Measurements from ENCODE around the gene TPM1. TPM values are rescaled to one million over a fixed set of nuclear protein-coding genes. Genes with fewer than 3 reads are reported as not detected.

TPM1 gene
- total RNA-seq (2013; cell fraction: nucleolus; rRNA removed) = 22.9 and 27.2 TPM in 2 replicates
- total RNA-seq (2014; rRNA removed) = 0.96 and 1.7 TPM in 2 replicates
- 2.4 and 2.5 TPM in 2 replicates for total RNA-seq (2014; rRNA removed; fragmentation: Illumina TruSeq; extraction: Trizol)
- 2.2 and 2.3 TPM in 2 replicates for total RNA-seq (2021)
- polyA plus RNA-seq (2011; ENCODE audit: low read depth) = 1.2 TPM
- polyA plus RNA-seq (2011; rRNA removed) = 9.7 and 10.0 TPM in 2 replicates
- polyA plus RNA-seq (2011; cell fraction: cytosol; rRNA removed) = 4.8 and 5.5 TPM in 2 replicates
- 10.0 and 11.6 TPM in 2 replicates for polyA plus RNA-seq (2011; cell fraction: nucleus; rRNA removed)
- 1.6 and 1.7 TPM in 2 replicates for polyA plus RNA-seq (2012)
- polyA plus RNA-seq (2014; fragmentation: Illumina TruSeq; extraction: Trizol) = 2.7 and 3.9 TPM in 2 replicates
- under 1 TPM; 0.43 to 0.88 TPM for polyA plus RNA-seq (2014; fragmentation: Nextera tagmentation; extraction: Ambion mirVana)
- 2.3 and 2.5 TPM in 2 replicates for polyA plus RNA-seq (2014; rRNA removed)
- 1 to 10 TPM; 4.1 to 6.3 TPM for polyA plus RNA-seq (2016; fragmentation: Nextera tagmentation; extraction: Ambion mirVana)
- 6.4 and 7.5 TPM in 2 replicates for polyA minus RNA-seq (2011; rRNA and poly(A)+ RNA removed)
- 2.0 and 5.9 TPM in 2 replicates for polyA minus RNA-seq (2011; cell fraction: cytosol; rRNA and poly(A)+ RNA removed)
- polyA minus RNA-seq (2011; cell fraction: nucleus; rRNA and poly(A)+ RNA removed) = 4.8 and 10.6 TPM in 2 replicates
- percentile 52 among the genes with signal in this experiment for Bru-seq, nascent RNA
- percentile 53 among the genes with signal in this experiment for BruChase-seq, experiment 1, labeled RNA remaining after a 6-hour chase
- BruChase-seq, experiment 2, labeled RNA remaining after a 2-hour chase = percentile 53 among the genes with signal in this experiment
- long read RNA-seq, experiment 1, transcript TPM1-208 (8 exons, 943 nt) = major isoform, 8 of 10 reads
- long read RNA-seq, experiment 1, partial matches to known transcripts = 1 of 10 reads
- long read RNA-seq, experiment 1, other reads (novel, unspliced or antisense) = 1 of 10 reads
- long read RNA-seq, experiment 2, transcript TPM1-208 (8 exons, 943 nt) = major isoform, 7 of 12 reads
- long read RNA-seq, experiment 2, partial matches to known transcripts = 0 of 12 reads
- long read RNA-seq, experiment 2, other reads (novel, unspliced or antisense) = 3 of 12 reads

DNA sequence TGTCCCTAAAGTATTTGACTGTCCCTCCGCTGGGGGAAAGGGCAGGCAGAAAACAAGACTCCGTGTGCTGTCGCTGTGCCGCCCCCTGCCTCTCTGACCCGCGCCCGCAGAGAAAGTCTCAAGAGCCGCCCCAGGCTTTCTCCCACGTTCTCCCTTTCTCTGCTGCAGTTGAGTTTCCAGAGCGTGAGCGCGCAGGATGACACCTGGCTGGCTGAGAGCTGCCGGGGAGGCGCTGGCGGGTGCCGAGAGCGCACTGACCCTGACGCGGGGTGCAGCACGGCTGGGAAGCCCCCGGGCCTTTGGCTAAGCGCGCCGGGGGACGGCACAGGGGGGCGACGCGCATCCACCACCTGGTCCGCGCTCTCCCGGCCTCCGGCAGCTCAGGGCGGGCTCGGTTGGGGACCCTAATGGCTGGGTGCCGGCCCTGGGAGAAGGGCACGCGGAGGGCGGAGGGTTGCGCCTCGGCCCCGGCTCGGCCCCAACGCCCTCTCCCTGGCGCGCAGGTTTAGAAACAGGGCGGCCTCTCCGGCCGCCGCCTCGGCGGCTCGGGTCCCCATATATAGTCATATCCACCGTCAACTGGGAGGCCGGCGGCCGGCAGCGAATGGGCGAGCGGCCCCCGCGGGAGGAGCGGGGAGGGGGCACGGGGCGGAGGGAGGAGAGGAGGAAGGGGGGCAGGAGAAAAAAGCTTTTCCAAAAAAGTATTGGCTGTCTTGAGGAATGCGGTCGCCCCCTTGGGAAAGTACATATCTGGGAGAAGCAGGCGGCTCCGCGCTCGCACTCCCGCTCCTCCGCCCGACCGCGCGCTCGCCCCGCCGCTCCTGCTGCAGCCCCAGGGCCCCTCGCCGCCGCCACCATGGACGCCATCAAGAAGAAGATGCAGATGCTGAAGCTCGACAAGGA is at the start of gene TPM1:
Gene TPM1 (plus strand): TSS at position 774 of the 903 bp plus-strand sequence. CDS start 83 bp downstream, at position 857.
- SMC1A ChIA-PET (ENCODE audit: uncharacterized antibody, unreplicated experiment) = no interaction called here
- no peak within 1 kb of the TSS for H3K9ac ChIP-seq (ENCODE audit: control insufficient read depth, insufficient read depth, low read length)
- no peaks in the 10 kb centered on the region for H3K79me2 ChIP-seq (ENCODE audit: control insufficient read depth, insufficient read depth, low read length)
- no TSS peak for BruUV-seq (replicated peaks)
- intact Hi-C loops (cut with micrococcal nuclease; ENCODE audit: unreplicated experiment) (no loop called here), in situ Hi-C loops (cut with MboI) (no loop called here)
- RAD21 ChIA-PET (ENCODE audit: unreplicated experiment) = no interaction called here
- TF ChIP-seq SUZ12 (IDR thresholded peaks at IDR 0.05; ENCODE audit: unreplicated experiment) (peak; percentile 54), NRF1 (conservative IDR thresholded peaks at IDR 0.05; ENCODE audit: low read depth, low read length) (no peak)
- H3K27ac ChIP-seq (ENCODE audit: control insufficient read depth, insufficient read depth) = no peak within 1 kb of the TSS
- CTCF ChIA-PET = no interaction called here
- H3K4me2 ChIP-seq (ENCODE audit: control insufficient read depth, insufficient read depth) = no peak within 1 kb of the TSS
- no peaks in the 10 kb centered on the region for H3K9me3 ChIP-seq (replicated peaks; ENCODE audit: control insufficient read depth, insufficient read depth, low read length)
- DNase-seq (ENCODE audit: low read depth, low spot score) = no peak
- no peaks in the 10 kb centered on the region for H3K36me3 ChIP-seq (ENCODE audit: control insufficient read depth in 2 of 2, insufficient read depth in 2 of 2, low read length in 1 of 2)
- WGBS (ENCODE audit: insufficient coverage, insufficient replicate concordance, low lambda C conversion rate, missing lambda C conversion rate) = 14% methylated on average over 69 of the region's 84 CpGs
- FAIRE-seq = no peak
- H4K20me1 ChIP-seq (ENCODE audit: control insufficient read depth, insufficient read depth) = no peaks in the 10 kb centered on the region
- H3K27me3 ChIP-seq (replicated peaks in 1 of 2; ENCODE audit: control insufficient read depth in 2 of 2, insufficient read depth in 2 of 2, low read length in 1 of 2) = peaks cover 15 to 29% of the 10 kb centered on the region in 2 experiments
- no peak within 1 kb of the TSS for H2AFZ ChIP-seq (ENCODE audit: control insufficient read depth, low read depth, low read length)
- POLR2A ChIA-PET = no interaction called here
- H3K4me3 ChIP-seq = no peak within 1 kb of the TSS
- peak; percentile 57 for ATAC-seq
- H3K4me1 ChIP-seq (ENCODE audit: control insufficient read depth, insufficient read depth, low read length) = no peaks in the 10 kb centered on the region

All from GM12878 (cell line).